Activated CD8-positive, alpha-beta memory T cell treated with anti-CD3 and anti-CD28 coated beads, Interleukin-2, amount 50 U/mL, for 1 hour (primary cell): ENCODE data around the gene VEGFC.

Experiments
- DNase-seq: peaks from one replicate; pipeline ENCODE4 v3.0.0-alpha.2; 2020; ENCODE audit errors: extremely low read depth

The VEGFC gene

GRCh38 chr4:176762661-176763308 is 29.9 kb downstream of the VEGFC start:
- DNase-seq = no peak

GRCh38 chr4:176761872-176762271 is 30.9 kb downstream of the VEGFC start:
- no peak for DNase-seq

GRCh38 chr4:176760471-176760870 is 32.3 kb downstream of the VEGFC start:
- no peak for DNase-seq

- no peak for DNase-seq
These were observed 34.0 kb downstream of the VEGFC start for GRCh38 chr4:176758731-176759130.

GRCh38 chr4:176758323-176758722 is 34.4 kb downstream of the VEGFC start:
- DNase-seq = no peak

- no peak for DNase-seq
These were observed 37.1 kb downstream of the VEGFC start for GRCh38 chr4:176755613-176756012.

- DNase-seq = no peak
These were observed 37.7 kb downstream of the VEGFC start for GRCh38 chr4:176755001-176755400.

- DNase-seq = no peak
These were observed 39.7 kb downstream of the VEGFC start for GRCh38 chr4:176753049-176753448.

GRCh38 chr4:176752191-176752749 is 40.5 kb downstream of the VEGFC start:
- no peak for DNase-seq

- DNase-seq = no peak
These were observed 41.7 kb downstream of the VEGFC start for GRCh38 chr4:176751061-176751460.

GRCh38 chr4:176746846-176747245 is 45.9 kb downstream of the VEGFC start:
- no peak for DNase-seq

- DNase-seq = no peak
These were observed 46.8 kb downstream of the VEGFC start for GRCh38 chr4:176745902-176746301.

GRCh38 chr4:176744091-176744490 is 48.6 kb downstream of the VEGFC start:
- DNase-seq = no peak

GRCh38 chr4:176742211-176742610 is 50.5 kb downstream of the VEGFC start:
- DNase-seq = no peak

GRCh38 chr4:176741253-176741652 is 51.5 kb downstream of the VEGFC start:
- DNase-seq = no peak

GRCh38 chr4:176735300-176735699 is 57.4 kb downstream of the VEGFC start:
- no peak for DNase-seq

- DNase-seq = no peak
These were observed 58.3 kb downstream of the VEGFC start for GRCh38 chr4:176734461-176734860.

- no peak for DNase-seq
These were observed 63.2 kb downstream of the VEGFC start for GRCh38 chr4:176729489-176729888.

- no peak for DNase-seq
These were observed 65.9 kb downstream of the VEGFC start for GRCh38 chr4:176726803-176727202.

GRCh38 chr4:176721459-176721858 is 71.3 kb downstream of the VEGFC start:
- no peak for DNase-seq

GRCh38 chr4:176718881-176719280 is 73.8 kb downstream of the VEGFC start:
- DNase-seq = no peak

- DNase-seq = no peak
These were observed 75.5 kb downstream of the VEGFC start for GRCh38 chr4:176717237-176717636.

- DNase-seq = no peak
These were observed 83.3 kb downstream of the VEGFC start for GRCh38 chr4:176709417-176709816.

GRCh38 chr4:176708771-176709311 is 83.9 kb downstream of the VEGFC start:
- DNase-seq = no peak
